Neural cell (in vitro differentiated cells): ENCODE measurements around the gene SGSM1. TPM values are rescaled to one million over a fixed set of nuclear protein-coding genes. Genes with fewer than 3 reads are reported as not detected.

Source experiments
- H2AFZ ChIP-seq: fragments of 200-600, 300-800 bp; sonication (generic), shearing (Covaris generic); 2 replicates; pipeline ENCODE4 v1.6.0; 2014; ENCODE audit warnings: low read depth, mild to moderate bottlenecking, antibody characterized with exemption, low read length, moderate library complexity
- H3F3A ChIP-seq: fragments of 200-600 bp; shearing (Covaris generic); 2 replicates; pipeline ENCODE4 v1.6.1; 2016; ENCODE audit warnings: mild to moderate bottlenecking, moderate library complexity, mixed read lengths, antibody characterized with exemption, low read length; ENCODE audit not compliant: insufficient read depth, poor library complexity, severe bottlenecking
- H3K27ac ChIP-seq: fragments of 200-600, 300-800 bp; sonication (generic), shearing (Covaris generic); 2 replicates; pipeline ENCODE4 v1.5.1; 2014; ENCODE audit warnings: mild to moderate bottlenecking, low read length, moderate library complexity
- H3K27me3 ChIP-seq: fragments of 300-800, 200-600 bp; sonication (generic), shearing (Covaris generic); 2 replicates; pipeline ENCODE4 v1.6.0; 2014; ENCODE audit warnings: mild to moderate bottlenecking, low read depth, low read length, moderate library complexity; ENCODE audit not compliant: insufficient read depth
- H3K36me3 ChIP-seq: fragments of 300-800, 200-600 bp; sonication (generic), shearing (Covaris generic); 2 replicates; pipeline ENCODE4 v1.5.1; 2014; ENCODE audit warnings: mild to moderate bottlenecking, antibody characterized with exemption, low read length, moderate library complexity; ENCODE audit not compliant: insufficient read depth
- H3K4me2 ChIP-seq: fragments of 300-800, 200-600 bp; sonication (generic), shearing (Covaris generic); 2 replicates; pipeline ENCODE4 v1.6.0; 2014; ENCODE audit warnings: mild to moderate bottlenecking, low read length
- H3K4me3 ChIP-seq: fragments of 300-800, 200-600 bp; sonication (generic), shearing (Covaris generic); 2 replicates; pipeline ENCODE4 v1.5.1; 2014; ENCODE audit warnings: mild to moderate bottlenecking, low read length, moderate library complexity
- H3K79me2 ChIP-seq: fragments of 200-600 bp; shearing (Covaris generic); replicated peaks from 2 replicates; pipeline ENCODE4 v1.6.0; 2014; ENCODE audit warnings: mild to moderate bottlenecking, low read length, moderate library complexity; ENCODE audit not compliant: insufficient read depth
- H3K9ac ChIP-seq: fragments of 300-800, 200-600 bp; sonication (generic), shearing (Covaris generic); 2 replicates; pipeline ENCODE4 v1.6.1; 2016; ENCODE audit warnings: mild to moderate bottlenecking, low read length, mixed read lengths
- H3K9me2 ChIP-seq: fragments of 200-600 bp; shearing (Covaris generic); 2 replicates; pipeline ENCODE4 v1.6.1; 2016; ENCODE audit warnings: mild to moderate bottlenecking, low read length, mixed read lengths; ENCODE audit not compliant: insufficient read depth
- H3K9me3 ChIP-seq: fragments of 200-600, 300-800 bp; sonication (generic), shearing (Covaris generic); 2 replicates; pipeline ENCODE4 v1.6.1; 2016; ENCODE audit warnings: mild to moderate bottlenecking, mixed run types, low read length, moderate library complexity, mixed read lengths
- H4K20me1 ChIP-seq: fragments of 200-600 bp; shearing (Covaris generic); 2 replicates; pipeline ENCODE4 v1.6.1; 2016; ENCODE audit warnings: mild to moderate bottlenecking, mixed run types; ENCODE audit not compliant: insufficient read depth
- EP300 ChIP-seq: fragments of 450-650 bp; conservative IDR thresholded peaks from 2 replicates; pipeline ENCODE4 v1.6.1; 2014; ENCODE audit warnings: antibody characterized with exemption, mild to moderate bottlenecking, moderate library complexity; ENCODE audit not compliant: poor library complexity, severe bottlenecking
- EZH2 ChIP-seq: fragments of 200-600, 300-800 bp; shearing (Covaris generic), sonication (generic); IDR thresholded peaks from 2 replicates; pipeline ENCODE4 v1.6.1; 2014; ENCODE audit warnings: antibody characterized with exemption, low read length, borderline replicate concordance, mild to moderate bottlenecking; ENCODE audit not compliant: insufficient read depth, poor library complexity, severe bottlenecking
- MXI1 ChIP-seq: fragments of 450-650 bp; conservative IDR thresholded peaks from 2 replicates; pipeline ENCODE4 v1.6.1; 2014; ENCODE audit warnings: antibody characterized with exemption, mild to moderate bottlenecking; ENCODE audit not compliant: poor library complexity, severe bottlenecking
- POLR2AphosphoS5 ChIP-seq: IDR thresholded peaks from 2 replicates; pipeline ENCODE4 v1.6.1; 2012
- RAD21 ChIP-seq: fragments of 450-650 bp; conservative IDR thresholded peaks from 2 replicates; pipeline ENCODE4 v1.6.1; 2014; ENCODE audit warnings: antibody characterized with exemption, mild to moderate bottlenecking, moderate library complexity
- SMC3 ChIP-seq: fragments of 450-650 bp; conservative IDR thresholded peaks from 2 replicates; pipeline ENCODE4 v1.6.1; 2014; ENCODE audit warnings: antibody characterized with exemption, mild to moderate bottlenecking, moderate library complexity; ENCODE audit not compliant: poor library complexity
- TAF1 ChIP-seq: IDR thresholded peaks from 2 replicates; pipeline ENCODE4 v1.6.1; 2012; ENCODE audit warnings: low read depth
- polyA plus RNA-seq: library from polyadenylated mRNA; depleted of rRNA; stranded (reverse); fragments of >200 nt; gene quantifications from 2 replicates; pipeline ENCODE4 v1.2.3, GENCODE V29; 2014
- TF ChIP-seq, protein P1 (sequence below): fragments of 450-650 bp; IDR thresholded peaks from 2 replicates; pipeline ENCODE4 v1.5.1; 2014; ENCODE audit warnings: antibody characterized with exemption, mild to moderate bottlenecking, moderate library complexity; ENCODE audit not compliant: poor library complexity, severe bottlenecking
- TF ChIP-seq, protein P2 (sequence below): IDR thresholded peaks from 2 replicates; pipeline ENCODE4 v1.6.1; 2012; ENCODE audit warnings: borderline replicate concordance

SGSM1 gene
- polyA plus RNA-seq, 1 donor from 2014 or later, result 7.5 TPM

DNA sequence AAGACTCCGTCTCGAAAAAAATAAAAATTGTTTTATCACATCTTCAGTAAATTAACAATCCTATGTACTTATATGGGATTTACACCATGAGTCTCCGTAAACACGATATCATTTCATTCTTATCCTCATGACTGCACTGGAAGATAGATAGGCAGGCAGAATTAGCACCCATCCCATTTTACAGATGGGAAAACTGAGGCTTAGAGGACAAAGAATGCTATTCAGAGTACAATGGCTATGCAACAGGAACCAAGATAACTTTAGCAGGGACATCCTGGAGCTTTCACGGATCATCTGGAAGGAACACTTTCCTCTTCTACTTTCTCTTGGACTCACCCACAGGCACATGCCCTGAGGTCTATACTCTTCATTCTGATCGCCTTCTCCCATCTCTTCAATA lies 14.6 kb upstream of the SGSM1 start:
- H4K20me1 ChIP-seq, result no peaks in the 10 kb centered on the region
- no peaks in the 10 kb centered on the region for H3K36me3 ChIP-seq
- H3K9ac ChIP-seq, result no peak overlapping the region
- H3K27me3 ChIP-seq, result no peaks in the 10 kb centered on the region
- H3K4me2 ChIP-seq, result no peak overlapping the region
- H3F3A ChIP-seq, result no peaks in the 10 kb centered on the region
- TF ChIP-seq POLR2AphosphoS5 (no peak), TAF1 (no peak), RAD21 (no peak), MXI1 (no peak), EZH2 (no peak), EP300 (no peak), SMC3 (no peak)
- TF ChIP-seq, protein P1, sequence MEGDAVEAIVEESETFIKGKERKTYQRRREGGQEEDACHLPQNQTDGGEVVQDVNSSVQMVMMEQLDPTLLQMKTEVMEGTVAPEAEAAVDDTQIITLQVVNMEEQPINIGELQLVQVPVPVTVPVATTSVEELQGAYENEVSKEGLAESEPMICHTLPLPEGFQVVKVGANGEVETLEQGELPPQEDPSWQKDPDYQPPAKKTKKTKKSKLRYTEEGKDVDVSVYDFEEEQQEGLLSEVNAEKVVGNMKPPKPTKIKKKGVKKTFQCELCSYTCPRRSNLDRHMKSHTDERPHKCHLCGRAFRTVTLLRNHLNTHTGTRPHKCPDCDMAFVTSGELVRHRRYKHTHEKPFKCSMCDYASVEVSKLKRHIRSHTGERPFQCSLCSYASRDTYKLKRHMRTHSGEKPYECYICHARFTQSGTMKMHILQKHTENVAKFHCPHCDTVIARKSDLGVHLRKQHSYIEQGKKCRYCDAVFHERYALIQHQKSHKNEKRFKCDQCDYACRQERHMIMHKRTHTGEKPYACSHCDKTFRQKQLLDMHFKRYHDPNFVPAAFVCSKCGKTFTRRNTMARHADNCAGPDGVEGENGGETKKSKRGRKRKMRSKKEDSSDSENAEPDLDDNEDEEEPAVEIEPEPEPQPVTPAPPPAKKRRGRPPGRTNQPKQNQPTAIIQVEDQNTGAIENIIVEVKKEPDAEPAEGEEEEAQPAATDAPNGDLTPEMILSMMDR, result no peak
- TF ChIP-seq, protein P2, sequence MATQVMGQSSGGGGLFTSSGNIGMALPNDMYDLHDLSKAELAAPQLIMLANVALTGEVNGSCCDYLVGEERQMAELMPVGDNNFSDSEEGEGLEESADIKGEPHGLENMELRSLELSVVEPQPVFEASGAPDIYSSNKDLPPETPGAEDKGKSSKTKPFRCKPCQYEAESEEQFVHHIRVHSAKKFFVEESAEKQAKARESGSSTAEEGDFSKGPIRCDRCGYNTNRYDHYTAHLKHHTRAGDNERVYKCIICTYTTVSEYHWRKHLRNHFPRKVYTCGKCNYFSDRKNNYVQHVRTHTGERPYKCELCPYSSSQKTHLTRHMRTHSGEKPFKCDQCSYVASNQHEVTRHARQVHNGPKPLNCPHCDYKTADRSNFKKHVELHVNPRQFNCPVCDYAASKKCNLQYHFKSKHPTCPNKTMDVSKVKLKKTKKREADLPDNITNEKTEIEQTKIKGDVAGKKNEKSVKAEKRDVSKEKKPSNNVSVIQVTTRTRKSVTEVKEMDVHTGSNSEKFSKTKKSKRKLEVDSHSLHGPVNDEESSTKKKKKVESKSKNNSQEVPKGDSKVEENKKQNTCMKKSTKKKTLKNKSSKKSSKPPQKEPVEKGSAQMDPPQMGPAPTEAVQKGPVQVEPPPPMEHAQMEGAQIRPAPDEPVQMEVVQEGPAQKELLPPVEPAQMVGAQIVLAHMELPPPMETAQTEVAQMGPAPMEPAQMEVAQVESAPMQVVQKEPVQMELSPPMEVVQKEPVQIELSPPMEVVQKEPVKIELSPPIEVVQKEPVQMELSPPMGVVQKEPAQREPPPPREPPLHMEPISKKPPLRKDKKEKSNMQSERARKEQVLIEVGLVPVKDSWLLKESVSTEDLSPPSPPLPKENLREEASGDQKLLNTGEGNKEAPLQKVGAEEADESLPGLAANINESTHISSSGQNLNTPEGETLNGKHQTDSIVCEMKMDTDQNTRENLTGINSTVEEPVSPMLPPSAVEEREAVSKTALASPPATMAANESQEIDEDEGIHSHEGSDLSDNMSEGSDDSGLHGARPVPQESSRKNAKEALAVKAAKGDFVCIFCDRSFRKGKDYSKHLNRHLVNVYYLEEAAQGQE, result no peak
- H3K79me2 ChIP-seq, result no peaks in the 10 kb centered on the region
- H3K4me3 ChIP-seq, result no peak overlapping the region
- no peak overlapping the region for H3K27ac ChIP-seq
- no peak overlapping the region for H2AFZ ChIP-seq
- H3K9me2 ChIP-seq, result no peaks in the 10 kb centered on the region
- no peaks in the 10 kb centered on the region for H3K9me3 ChIP-seq

DNA sequence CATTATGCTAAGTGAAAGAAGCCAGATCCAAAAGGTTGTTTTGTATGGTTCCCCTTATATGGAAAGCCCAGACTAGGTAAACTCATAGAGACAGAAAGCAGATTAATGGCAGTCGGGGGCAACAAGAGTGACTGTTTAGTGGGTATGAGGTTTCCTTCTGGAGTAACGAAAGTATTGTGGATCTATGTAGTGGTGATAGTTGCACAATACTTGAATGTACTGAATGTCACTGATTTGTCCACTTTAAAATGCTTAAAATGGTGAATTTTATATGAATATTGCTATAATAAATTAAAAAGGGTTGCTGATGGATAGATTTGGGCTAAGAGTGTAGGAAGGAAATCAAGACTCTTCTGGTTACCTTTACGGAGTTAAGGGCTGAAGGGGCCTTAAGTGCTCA lies 10.0 kb upstream of the SGSM1 start:
- no peaks in the 10 kb centered on the region for H3K9me3 ChIP-seq
- no peaks in the 10 kb centered on the region for H3K79me2 ChIP-seq
- no peaks in the 10 kb centered on the region for H3K27me3 ChIP-seq
- H3K4me2 ChIP-seq, result no peak overlapping the region
- no peaks in the 10 kb centered on the region for H3K36me3 ChIP-seq
- H3K9ac ChIP-seq, result no peak overlapping the region
- H2AFZ ChIP-seq, result no peak overlapping the region
- H3K9me2 ChIP-seq, result no peaks in the 10 kb centered on the region
- no peaks in the 10 kb centered on the region for H3F3A ChIP-seq
- no peak for TF ChIP-seq SMC3
- no peak for TF ChIP-seq EP300
- TF ChIP-seq, protein P1, result no peak
- no peak for TF ChIP-seq POLR2AphosphoS5
- TF ChIP-seq MXI1, result no peak
- TF ChIP-seq EZH2, result no peak
- TF ChIP-seq, protein P2, result no peak
- no peak for TF ChIP-seq TAF1
- no peak for TF ChIP-seq RAD21
- H3K27ac ChIP-seq, result no peak overlapping the region
- H4K20me1 ChIP-seq, result no peaks in the 10 kb centered on the region
- no peak overlapping the region for H3K4me3 ChIP-seq
